Activated T-cell treated with anti-CD3 and anti-CD28 coated beads, Interleukin-2, amount 50 U/mL, for 24 hours (primary cell): ENCODE measurements around the gene RBM17.
A peak's percentile ranks its signal among the peaks of the same experiment; 100 is the strongest.
"Not testable (repeated sequence)": the region's sequence is repeated elsewhere in the genome, so short reads cannot be mapped to it uniquely, and the experiment has no call there.

Source experiments
- DNase-seq: peaks from one replicate; pipeline ENCODE4 v3.0.0-alpha.2; 2020
- H3K27ac Mint-ChIP-seq: 2 replicates; pipeline ENCODE4 v1.8.0; 2020; ENCODE audit warnings: mild to moderate bottlenecking, mixed read lengths
- H3K27me3 Mint-ChIP-seq: 2 replicates; pipeline ENCODE4 v1.8.0; 2020; ENCODE audit warnings: mixed read lengths
- H3K36me3 Mint-ChIP-seq: 2 replicates; pipeline ENCODE4 v1.8.0; 2020; ENCODE audit warnings: low read depth, mixed read lengths
- H3K4me1 Mint-ChIP-seq: 2 replicates; pipeline ENCODE4 v1.8.0; 2020; ENCODE audit warnings: low read depth, mixed read lengths
- H3K4me3 Mint-ChIP-seq: 2 replicates; pipeline ENCODE4 v1.8.0; 2020; ENCODE audit warnings: mild to moderate bottlenecking, moderate library complexity, mixed read lengths
- H3K9me3 Mint-ChIP-seq: 2 replicates; pipeline ENCODE4 v1.8.0; 2020; ENCODE audit warnings: mixed read lengths

The RBM17 gene, protein sequence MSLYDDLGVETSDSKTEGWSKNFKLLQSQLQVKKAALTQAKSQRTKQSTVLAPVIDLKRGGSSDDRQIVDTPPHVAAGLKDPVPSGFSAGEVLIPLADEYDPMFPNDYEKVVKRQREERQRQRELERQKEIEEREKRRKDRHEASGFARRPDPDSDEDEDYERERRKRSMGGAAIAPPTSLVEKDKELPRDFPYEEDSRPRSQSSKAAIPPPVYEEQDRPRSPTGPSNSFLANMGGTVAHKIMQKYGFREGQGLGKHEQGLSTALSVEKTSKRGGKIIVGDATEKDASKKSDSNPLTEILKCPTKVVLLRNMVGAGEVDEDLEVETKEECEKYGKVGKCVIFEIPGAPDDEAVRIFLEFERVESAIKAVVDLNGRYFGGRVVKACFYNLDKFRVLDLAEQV

DNA sequence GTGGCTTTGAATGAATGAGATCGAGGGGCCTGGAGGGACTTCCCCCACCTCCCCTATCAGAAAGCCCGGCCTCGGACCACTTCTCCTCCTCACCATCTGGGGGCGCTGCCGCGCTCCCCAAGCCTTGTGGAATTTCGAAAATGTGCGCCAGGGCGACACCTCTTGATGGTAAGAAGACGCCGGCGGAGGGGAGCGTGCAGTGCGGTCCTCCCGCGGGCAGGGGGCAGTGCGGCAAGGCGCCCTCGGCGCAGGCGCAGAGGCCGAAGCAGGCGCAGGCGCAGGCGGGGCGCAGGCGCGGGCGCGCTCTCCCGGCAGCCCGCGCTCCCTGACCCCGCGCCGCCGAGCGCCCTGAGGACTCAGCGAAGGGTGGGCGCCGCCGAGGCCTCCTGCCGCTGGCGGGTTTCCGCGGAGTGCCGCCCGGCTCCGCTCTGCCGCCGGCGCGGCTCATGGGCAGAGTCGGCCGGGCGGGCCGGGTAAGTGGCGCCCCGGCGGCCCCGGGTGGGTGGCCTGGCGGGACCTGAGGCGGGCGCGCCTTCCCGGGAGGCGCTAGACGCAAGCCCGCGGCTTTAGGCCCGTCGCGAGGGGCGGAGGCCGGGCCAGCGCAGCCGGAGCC is at the start of gene RBM17:
TSS of gene RBM17 (plus strand) at position 314 of the 613 bp plus-strand sequence. CDS start 8,032 bp downstream, outside the sequence.
- no peaks in the 10 kb centered on the region for H3K9me3 Mint-ChIP-seq
- H3K27ac Mint-ChIP-seq, result peak within 1 kb of the TSS; percentile 91
- peaks cover 42% of the 10 kb centered on the region for H3K36me3 Mint-ChIP-seq
- peaks cover 73% of the 10 kb centered on the region for H3K4me1 Mint-ChIP-seq
- no peaks in the 10 kb centered on the region for H3K27me3 Mint-ChIP-seq
- H3K4me3 Mint-ChIP-seq, result peak within 1 kb of the TSS; percentile 95
- DNase-seq, result peak; percentile 100

DNA sequence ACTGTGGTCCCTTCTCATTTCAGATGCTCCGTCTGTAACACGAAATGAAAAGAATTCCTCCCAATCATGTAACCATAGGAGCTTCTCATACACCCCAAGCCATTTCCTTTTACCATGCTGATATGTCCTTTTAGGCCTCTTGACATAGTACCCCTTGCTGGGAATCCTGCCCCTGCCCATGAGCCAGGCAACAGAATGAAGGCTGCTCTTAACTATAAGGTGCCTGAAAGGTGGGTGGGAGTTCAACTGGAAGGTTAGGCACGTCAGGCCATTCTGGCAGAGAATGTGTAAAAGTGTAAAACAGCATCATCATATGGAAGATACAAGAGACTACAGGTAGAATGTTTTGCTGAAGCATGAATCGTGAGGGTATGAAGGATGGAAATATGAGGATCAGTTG is 49.1 kb upstream of the RBM17 start:
- H3K4me1 Mint-ChIP-seq, result peaks cover 91% of the 10 kb centered on the region
- peak overlapping the region; percentile 32 for H3K4me3 Mint-ChIP-seq
- H3K9me3 Mint-ChIP-seq, result no peaks in the 10 kb centered on the region
- H3K27me3 Mint-ChIP-seq, result no peaks in the 10 kb centered on the region
- peak; percentile 29 for DNase-seq
- peak overlapping the region; percentile 89 for H3K27ac Mint-ChIP-seq
- peaks cover 99% of the 10 kb centered on the region for H3K36me3 Mint-ChIP-seq

DNA sequence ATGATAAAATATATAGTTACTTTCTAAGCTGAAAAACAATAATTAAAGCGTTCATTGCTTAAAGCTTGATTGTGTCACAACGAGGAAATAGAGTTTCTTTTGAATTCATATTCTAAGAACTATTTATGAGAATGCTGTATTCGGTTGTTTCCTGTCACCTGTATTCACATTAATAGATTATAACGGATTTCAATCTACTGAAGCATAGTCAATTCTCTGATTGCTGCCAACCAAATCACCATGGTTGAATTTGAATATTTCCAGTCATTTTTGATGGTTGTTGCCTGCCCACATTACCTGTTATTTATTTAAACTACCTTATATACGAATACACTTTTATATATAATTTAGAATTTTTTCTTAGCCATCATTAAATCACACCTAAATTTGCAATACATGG is 48.6 kb upstream of the RBM17 start:
- H3K27ac Mint-ChIP-seq, result peak overlapping the region; percentile 89
- peaks cover 99% of the 10 kb centered on the region for H3K36me3 Mint-ChIP-seq
- no peak for DNase-seq
- H3K9me3 Mint-ChIP-seq, result no peaks in the 10 kb centered on the region
- peaks cover 92% of the 10 kb centered on the region for H3K4me1 Mint-ChIP-seq
- H3K4me3 Mint-ChIP-seq, result no peak overlapping the region
- no peaks in the 10 kb centered on the region for H3K27me3 Mint-ChIP-seq

DNA sequence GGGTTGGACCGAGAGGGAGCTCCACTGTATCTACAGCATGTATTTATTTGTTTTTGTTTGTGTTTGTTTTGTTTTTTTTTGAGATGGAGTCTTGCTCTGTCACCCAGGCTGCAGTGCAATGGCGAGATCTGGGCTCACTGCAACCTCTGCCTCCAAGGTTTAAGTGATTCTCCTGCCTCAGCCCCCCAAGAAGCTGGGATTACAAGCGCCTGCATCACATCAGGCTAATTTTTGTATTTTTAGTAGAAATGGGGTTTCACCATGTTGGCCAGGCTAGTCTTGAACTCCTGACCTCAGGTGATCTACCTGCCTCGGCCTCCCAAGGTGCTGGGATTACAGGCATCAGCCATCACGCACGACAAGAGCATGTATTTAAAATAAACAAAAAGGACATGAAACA is 45.5 kb upstream of the RBM17 start:
- Mint-ChIP-seq H3K4me1 (peaks cover 89% of the 10 kb centered on the region), H3K4me3 (peak overlapping the region; percentile 25), H3K36me3 (peaks cover 96% of the 10 kb centered on the region), H3K27ac (peak overlapping the region; percentile 82)
- DNase-seq, result peak; percentile 25
- not testable (repeated sequence) for H3K27me3 Mint-ChIP-seq, H3K9me3 Mint-ChIP-seq

DNA sequence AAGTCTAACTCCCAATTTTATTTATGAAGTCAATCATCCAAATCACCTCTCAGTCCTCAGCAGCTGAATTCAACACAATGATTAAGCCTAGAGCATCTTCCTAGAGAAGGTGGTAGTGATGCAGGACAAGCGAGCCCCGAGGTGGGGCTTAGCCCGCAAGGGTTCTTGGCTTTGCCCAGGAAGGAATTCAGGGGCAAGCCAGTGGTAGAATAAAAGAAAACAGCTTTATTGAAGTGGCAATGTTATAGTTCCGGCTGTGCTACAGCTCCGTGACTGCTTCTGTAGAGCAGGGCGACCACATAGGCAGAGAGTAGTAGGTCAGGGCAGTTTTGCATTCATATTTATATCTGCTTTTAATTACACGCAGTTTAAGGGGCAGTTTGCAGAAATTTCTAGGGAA is 44.8 kb upstream of the RBM17 start:
- Mint-ChIP-seq H3K9me3 (no peaks in the 10 kb centered on the region), H3K27me3 (no peaks in the 10 kb centered on the region), H3K4me1 (peaks cover 89% of the 10 kb centered on the region), H3K27ac (peak overlapping the region; percentile 99), H3K36me3 (peaks cover 96% of the 10 kb centered on the region), H3K4me3 (peak overlapping the region; percentile 73)
- no peak for DNase-seq

DNA sequence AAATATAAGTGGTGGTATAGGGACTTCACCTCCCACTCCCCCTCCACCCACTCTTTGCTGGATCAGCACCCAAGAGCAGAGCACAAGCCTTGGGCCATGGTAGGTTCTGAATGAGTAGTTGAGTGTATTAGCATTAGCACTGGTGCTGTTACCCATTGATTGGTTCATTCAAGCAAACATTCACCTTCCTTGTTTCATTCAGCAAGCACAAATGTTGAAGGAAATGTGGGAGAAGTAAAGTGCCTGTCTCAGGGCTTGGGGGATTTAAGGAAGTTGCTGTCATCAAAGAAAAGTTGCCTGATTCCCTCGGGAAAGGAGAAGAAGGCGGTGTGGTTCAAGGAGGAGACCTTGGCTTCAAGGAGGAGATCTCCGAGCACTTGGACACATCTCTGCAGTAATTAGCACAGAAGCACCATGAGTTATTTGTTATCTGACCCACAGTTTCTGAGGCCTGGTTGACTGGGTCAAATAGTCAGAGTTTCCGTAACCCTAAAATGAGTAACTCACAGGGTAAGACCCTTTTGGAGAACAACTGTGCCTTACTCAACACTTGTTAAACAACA is 44.0 kb upstream of the RBM17 start:
- Mint-ChIP-seq H3K36me3 (peaks cover 96% of the 10 kb centered on the region), H3K27me3 (no peaks in the 10 kb centered on the region), H3K4me3 (peak overlapping the region; percentile 73), H3K4me1 (peaks cover 89% of the 10 kb centered on the region), H3K27ac (peak overlapping the region; percentile 99), H3K9me3 (no peaks in the 10 kb centered on the region)
- peak; percentile 42 for DNase-seq

DNA sequence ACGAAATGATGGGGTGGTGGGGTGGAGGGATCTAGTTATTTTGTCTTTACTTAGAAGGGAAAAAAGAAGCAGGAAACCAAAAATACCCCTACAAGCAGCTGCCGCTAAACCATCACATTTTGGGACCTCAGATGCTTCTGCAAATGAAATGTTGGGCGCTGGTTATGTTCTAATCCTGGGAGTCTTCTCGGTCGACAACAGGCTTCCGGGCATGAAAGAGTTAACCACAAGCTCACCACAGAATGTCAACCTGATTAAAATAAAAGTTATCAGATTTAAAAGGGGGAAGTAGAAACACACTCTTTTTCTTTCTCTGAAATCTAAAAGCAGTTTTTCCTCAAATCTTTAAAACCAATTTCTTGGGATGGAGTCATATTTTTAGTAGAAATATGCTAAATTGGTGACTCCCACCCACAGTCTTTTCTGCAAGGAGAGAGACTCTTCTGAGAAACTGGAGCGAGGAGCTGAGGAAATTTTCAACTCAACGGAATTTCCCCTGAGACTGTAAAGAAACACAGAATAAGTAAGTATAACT is 43.5 kb upstream of the RBM17 start:
- H3K4me1 Mint-ChIP-seq, result peaks cover 89% of the 10 kb centered on the region
- H3K9me3 Mint-ChIP-seq, result no peaks in the 10 kb centered on the region
- no peaks in the 10 kb centered on the region for H3K27me3 Mint-ChIP-seq
- DNase-seq, result peak; percentile 44
- peaks cover 96% of the 10 kb centered on the region for H3K36me3 Mint-ChIP-seq
- peak overlapping the region; percentile 73 for H3K4me3 Mint-ChIP-seq
- H3K27ac Mint-ChIP-seq, result peak overlapping the region; percentile 99

DNA sequence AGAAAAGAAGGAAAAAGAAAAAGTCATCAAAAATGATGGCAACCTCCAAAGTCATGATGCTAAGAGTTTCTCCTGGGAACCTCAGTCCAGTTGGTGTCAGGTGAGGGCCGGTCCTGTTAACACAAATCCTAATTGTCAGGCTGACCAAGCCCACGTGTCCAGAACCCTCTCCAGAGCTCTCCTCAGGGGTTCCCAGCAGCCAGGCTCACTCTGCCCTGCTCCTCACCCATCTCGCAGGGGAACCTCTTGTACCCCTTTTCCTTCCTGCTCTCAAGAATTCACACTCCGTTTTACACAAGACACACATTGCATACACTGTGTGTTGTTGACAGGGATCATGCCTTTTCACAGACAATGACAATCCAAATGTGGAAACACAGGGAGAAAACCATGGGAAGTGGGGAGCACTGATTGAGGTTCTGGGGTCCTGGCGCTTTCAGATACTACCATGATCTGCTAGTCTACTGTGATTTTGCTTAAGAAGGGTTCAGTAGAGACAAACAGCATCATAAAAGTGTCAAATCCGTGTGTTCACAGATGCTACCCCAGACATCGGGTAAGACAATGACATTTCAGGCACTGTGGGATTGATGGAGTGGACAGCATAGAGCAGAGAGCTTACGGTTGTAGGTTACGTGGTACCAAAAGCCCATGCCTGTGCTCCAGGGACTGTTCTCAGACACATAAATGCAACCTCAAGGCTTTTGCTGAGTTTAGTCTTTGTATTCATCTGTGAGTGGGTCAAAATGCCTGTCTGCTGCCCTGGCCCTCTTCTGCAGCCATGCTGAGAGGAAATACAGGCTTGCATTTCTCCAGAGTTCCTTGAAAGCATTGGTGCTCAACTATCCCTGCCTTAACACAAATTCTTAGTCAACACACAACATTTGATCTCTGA is 42.7 kb upstream of the RBM17 start:
- Mint-ChIP-seq H3K9me3 (no peaks in the 10 kb centered on the region), H3K36me3 (peaks cover 96% of the 10 kb centered on the region), H3K27ac (peak overlapping the region; percentile 99), H3K27me3 (no peaks in the 10 kb centered on the region), H3K4me1 (peaks cover 91% of the 10 kb centered on the region), H3K4me3 (peak overlapping the region; percentile 73)
- peak; percentile 48 for DNase-seq

DNA sequence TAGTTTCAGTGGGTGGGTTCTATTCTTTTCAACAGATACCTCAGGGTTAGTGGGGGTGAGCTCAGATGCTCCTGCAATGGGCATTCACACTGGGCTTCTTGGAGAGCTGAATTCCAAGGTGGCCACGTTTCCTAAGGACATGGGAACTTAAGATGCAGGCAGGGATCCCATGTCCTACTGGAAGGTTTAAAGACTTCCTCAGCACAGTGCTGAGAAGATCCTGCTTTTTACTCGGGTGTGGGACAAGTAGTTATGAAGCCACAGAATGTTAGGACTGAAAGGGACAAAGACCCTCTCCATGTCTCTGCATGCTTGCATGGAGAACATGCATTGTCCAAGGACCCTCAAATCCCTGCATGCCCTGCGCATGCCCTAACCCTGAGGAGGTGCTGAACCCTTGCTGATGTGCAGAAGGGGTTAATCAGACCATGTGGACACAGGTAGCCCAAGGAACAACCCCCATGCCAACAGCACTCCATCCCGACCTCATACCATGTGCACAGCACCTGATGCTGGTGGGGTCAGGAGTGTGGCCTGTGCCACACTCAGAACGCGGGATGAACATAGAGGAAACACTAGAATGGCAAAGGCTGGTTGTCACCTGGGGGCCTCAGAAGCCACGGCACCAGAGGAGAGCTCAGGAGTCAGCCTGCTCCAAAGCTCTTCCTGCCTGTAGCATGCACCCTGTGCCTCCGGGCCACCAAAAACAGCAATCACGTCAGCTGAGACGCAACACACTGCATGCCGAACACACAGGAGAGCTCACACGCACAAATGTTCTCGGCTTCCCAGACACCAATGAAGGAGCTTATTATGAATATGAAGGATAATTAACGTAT is 41.8 kb upstream of the RBM17 start:
- Mint-ChIP-seq H3K9me3 (no peaks in the 10 kb centered on the region), H3K36me3 (peaks cover 92% of the 10 kb centered on the region), H3K4me3 (peak overlapping the region; percentile 73), H3K27ac (peak overlapping the region; percentile 99), H3K4me1 (peaks cover 89% of the 10 kb centered on the region), H3K27me3 (no peaks in the 10 kb centered on the region)
- DNase-seq, result peak; percentile 38

DNA sequence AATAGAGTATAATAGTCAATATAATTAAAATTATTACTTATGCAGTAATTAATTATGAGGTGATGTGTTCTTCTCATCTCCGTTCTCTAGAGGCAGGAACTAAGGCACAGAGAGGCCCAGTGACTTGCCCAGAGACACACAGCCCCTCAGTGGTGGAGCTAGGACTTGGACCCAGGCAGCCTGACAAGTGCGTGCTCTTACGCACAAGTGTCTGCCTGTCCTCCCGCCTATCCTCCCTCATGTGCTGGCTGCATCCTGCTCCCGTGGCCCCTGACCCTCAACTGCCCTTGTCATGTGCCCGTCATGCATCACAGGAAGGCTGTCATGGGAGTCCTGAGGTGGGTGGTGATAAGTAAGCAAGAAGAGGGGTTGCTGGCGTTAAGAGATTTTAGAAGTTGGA is 41.0 kb upstream of the RBM17 start:
- H3K36me3 Mint-ChIP-seq, result peaks cover 92% of the 10 kb centered on the region
- H3K27ac Mint-ChIP-seq, result peak overlapping the region; percentile 99
- no peaks in the 10 kb centered on the region for H3K9me3 Mint-ChIP-seq
- H3K4me3 Mint-ChIP-seq, result peak overlapping the region; percentile 77
- peaks cover 91% of the 10 kb centered on the region for H3K4me1 Mint-ChIP-seq
- DNase-seq, result peak; percentile 50
- H3K27me3 Mint-ChIP-seq, result no peaks in the 10 kb centered on the region

DNA sequence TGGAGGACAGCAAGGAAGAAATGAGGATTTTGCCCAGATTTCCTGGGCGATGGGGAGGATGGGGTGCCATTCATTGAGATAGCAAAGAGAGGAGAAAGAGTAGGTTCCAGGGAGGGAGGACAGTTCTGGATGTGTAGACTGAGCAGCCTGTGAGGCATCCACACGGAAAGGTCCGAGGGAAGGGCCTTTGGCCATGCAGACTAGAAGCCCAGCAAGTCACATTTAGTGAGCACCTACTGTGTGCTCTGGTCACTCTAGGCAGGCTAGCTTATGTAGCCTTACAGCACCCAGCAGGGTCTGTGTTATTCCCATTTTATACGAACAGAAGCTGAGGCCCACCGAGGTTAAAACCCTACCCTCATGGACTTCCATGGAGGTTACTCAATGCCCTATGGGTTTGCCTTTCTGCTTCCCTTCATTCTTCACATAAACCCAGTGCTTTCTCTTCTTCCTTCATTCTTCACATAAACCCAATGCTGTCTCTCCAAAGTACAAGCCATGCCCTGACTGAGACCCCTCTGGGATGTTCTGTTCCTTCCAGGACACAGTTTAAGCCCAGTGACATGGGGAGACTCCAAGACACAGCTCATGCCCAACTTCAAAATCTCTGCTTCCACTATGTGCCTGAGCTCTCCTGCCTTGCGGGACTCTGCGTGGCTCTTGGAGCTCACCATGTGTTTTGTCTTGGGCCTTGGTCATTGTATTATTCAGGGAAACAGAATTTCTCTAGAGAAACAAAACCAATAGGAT is 40.4 kb upstream of the RBM17 start:
- Mint-ChIP-seq H3K27ac (peak overlapping the region; percentile 99), H3K4me1 (peaks cover 91% of the 10 kb centered on the region), H3K4me3 (peak overlapping the region; percentile 77), H3K27me3 (no peaks in the 10 kb centered on the region), H3K9me3 (no peaks in the 10 kb centered on the region), H3K36me3 (peaks cover 91% of the 10 kb centered on the region)
- peak; percentile 40 for DNase-seq

DNA sequence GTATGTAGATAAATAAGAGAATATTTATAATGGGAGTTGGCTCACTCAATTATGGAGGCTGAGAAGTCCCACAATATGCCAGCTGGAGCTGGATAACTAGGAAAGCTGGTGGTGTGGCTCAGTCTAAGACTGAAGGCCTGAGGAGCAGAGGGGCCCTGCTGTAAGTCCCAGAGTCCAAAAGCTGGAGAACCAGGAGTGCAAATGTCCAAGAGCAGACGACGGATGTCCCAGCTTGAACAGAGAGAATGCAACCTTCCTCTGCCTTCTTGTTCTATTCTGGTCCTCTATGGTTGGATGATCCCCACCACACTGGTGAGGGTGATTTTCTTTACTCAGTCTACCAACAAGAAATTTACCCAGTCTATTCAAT is 39.8 kb upstream of the RBM17 start:
- Mint-ChIP-seq H3K4me1 (peaks cover 91% of the 10 kb centered on the region), H3K36me3 (peaks cover 91% of the 10 kb centered on the region), H3K9me3 (no peaks in the 10 kb centered on the region), H3K27me3 (no peaks in the 10 kb centered on the region), H3K4me3 (peak overlapping the region; percentile 77), H3K27ac (peak overlapping the region; percentile 99)
- peak; percentile 29 for DNase-seq
